ENCODE measurements around the gene TBCC. TPM values are rescaled to one million over a fixed set of nuclear protein-coding genes. Genes with fewer than 3 reads are reported as not detected.

The TBCC gene
- total and polyA plus RNA-seq, 7 donors: 13.1 to 41.3 (median 19.1) TPM

GRCh38 chr6:42714098-42714761, 31.7 kb downstream of the TBCC start:
- no peaks in the 10 kb centered on the region for H3K36me3 ChIP-seq (ENCODE audit: insufficient read depth in 1 of 2, low read depth in 1 of 2)
- no peak overlapping the region for H3K4me3 ChIP-seq
- TF ChIP-seq CTCF (IDR thresholded peaks at IDR 0.05): no peak
- peaks cover 8% of the 10 kb centered on the region for H3K9me3 ChIP-seq
- no peaks in the 10 kb centered on the region for H3K27me3 ChIP-seq (ENCODE audit: insufficient read depth in 3 of 3, low read length in 2 of 3)
- DNase-seq (no peak), ATAC-seq (no peak)
- no peak overlapping the region for H3K27ac ChIP-seq
- 73 to 78% (median 78%) methylated on average over 4 of the region's 4 CpGs for WGBS, 3 donors
- intact Hi-C loops (cut with DNase I): no loop called here
- no peaks in the 10 kb centered on the region for H3K4me1 ChIP-seq

GRCh38 chr6:42711930-42712329, 34.0 kb downstream of the TBCC start:
- H3K27me3 ChIP-seq (ENCODE audit: insufficient read depth in 3 of 3, low read length in 2 of 3): no peaks in the 10 kb centered on the region
- H3K27ac ChIP-seq: no peak overlapping the region
- no peaks in the 10 kb centered on the region for H3K4me1 ChIP-seq
- H3K9me3 ChIP-seq: peaks cover 8% of the 10 kb centered on the region
- no peak overlapping the region for H3K4me3 ChIP-seq
- whole genome bisulfite sequencing, 3 donors: 82 to 89% (median 88%) methylated on average over 5 of the region's 5 CpGs
- H3K36me3 ChIP-seq (ENCODE audit: insufficient read depth in 1 of 2, low read depth in 1 of 2): no peaks in the 10 kb centered on the region
- intact Hi-C loops (cut with DNase I): no loop called here
- no peak for TF ChIP-seq CTCF (IDR thresholded peaks at IDR 0.05)
- no peak for DNase-seq
- no peak for ATAC-seq

- Histone ChIP-seq H3K27me3 (ENCODE audit: insufficient read depth in 3 of 3, low read length in 2 of 3) (no peaks in the 10 kb centered on the region), H3K4me1 (no peaks in the 10 kb centered on the region), H3K27ac (no peak overlapping the region), H3K36me3 (ENCODE audit: insufficient read depth in 1 of 2, low read depth in 1 of 2) (no peaks in the 10 kb centered on the region), H3K4me3 (no peak overlapping the region), H3K9me3 (peaks cover 8% of the 10 kb centered on the region)
- no peak for DNase-seq
- TF ChIP-seq CTCF (IDR thresholded peaks at IDR 0.05): no peak
- intact Hi-C loops (cut with DNase I): no loop called here
- peak in 3 of 4 donors; percentile 53 to 71 (median 56) for ATAC-seq
- WGBS, 3 donors: 40 to 47% (median 44%) methylated on average over 9 of the region's 9 CpGs
Measured at GRCh38 chr6:42710316-42710715, 35.6 kb downstream of the TBCC start.

- Histone ChIP-seq H3K4me1 (no peaks in the 10 kb centered on the region), H3K9me3 (peaks cover 8% of the 10 kb centered on the region), H3K36me3 (ENCODE audit: insufficient read depth in 1 of 2, low read depth in 1 of 2) (no peaks in the 10 kb centered on the region), H3K27ac (no peak overlapping the region), H3K4me3 (no peak overlapping the region), H3K27me3 (ENCODE audit: insufficient read depth in 3 of 3, low read length in 2 of 3) (no peaks in the 10 kb centered on the region)
- TF ChIP-seq CTCF (IDR thresholded peaks at IDR 0.05): no peak
- WGBS, 3 donors: 92 to 96% (median 93%) methylated on average over 6 of the region's 6 CpGs
- ATAC-seq: peak in 2 of 4 donors; percentile 10 to 14
- intact Hi-C loops (cut with DNase I): no loop called here
- DNase-seq: no peak
Measured at GRCh38 chr6:42709871-42710270, 36.0 kb downstream of the TBCC start.

GRCh38 chr6:42708096-42708495, 37.8 kb downstream of the TBCC start:
- 87 to 91% (median 88%) methylated on average over 11 of the region's 11 CpGs for WGBS, 3 donors
- intact Hi-C loops (cut with DNase I): no loop called here
- H3K36me3 ChIP-seq (ENCODE audit: insufficient read depth in 1 of 2, low read depth in 1 of 2): no peaks in the 10 kb centered on the region
- H3K4me1 ChIP-seq: peaks cover 7% of the 10 kb centered on the region
- TF ChIP-seq CTCF (IDR thresholded peaks at IDR 0.05): no peak
- H3K27me3 ChIP-seq (ENCODE audit: insufficient read depth in 3 of 3, low read length in 2 of 3): no peaks in the 10 kb centered on the region
- ATAC-seq (no peak), DNase-seq (no peak)
- no peak overlapping the region for H3K4me3 ChIP-seq
- peaks cover 8% of the 10 kb centered on the region for H3K9me3 ChIP-seq
- H3K27ac ChIP-seq: no peak overlapping the region
